ENCODE measurements around the gene NOSTRIN.

The NOSTRIN gene

GRCh38 chr2:168802859-168803725, 655 bp downstream of the NOSTRIN start:
- Histone ChIP-seq H3K9me3 (ENCODE audit: control insufficient read depth, insufficient read depth, low read depth, low read length) (no peaks in the 10 kb centered on the region), H3K27ac (ENCODE audit: extremely low read depth, low read depth, low read length) (no peak overlapping the region), H3K36me3 (ENCODE audit: control insufficient read depth in 2 of 2, insufficient read depth in 1 of 2, low read length in 2 of 2) (no peaks in the 10 kb centered on the region), H3K4me3 (ENCODE audit: low read depth, low read length) (no peak overlapping the region), H3K4me1 (ENCODE audit: control insufficient read depth, insufficient read depth, low read length) (peaks cover 3% of the 10 kb centered on the region; the same call in 1 of the 2 replicates)
- POLR2A ChIA-PET, result no interaction called here
- no peak for TF ChIP-seq ZNF544 (tag by site-specific recombination; IDR thresholded peaks at IDR 0.05)
- no peak for TF ChIP-seq MZF1 (tag by site-specific recombination; IDR thresholded peaks at IDR 0.05; ENCODE audit: borderline replicate concordance)
- TF ChIP-seq ZFP3 (tag by site-specific recombination; IDR thresholded peaks at IDR 0.05; ENCODE audit: low read depth), result no peak
- CTCF ChIA-PET, result no interaction called here

DNA sequence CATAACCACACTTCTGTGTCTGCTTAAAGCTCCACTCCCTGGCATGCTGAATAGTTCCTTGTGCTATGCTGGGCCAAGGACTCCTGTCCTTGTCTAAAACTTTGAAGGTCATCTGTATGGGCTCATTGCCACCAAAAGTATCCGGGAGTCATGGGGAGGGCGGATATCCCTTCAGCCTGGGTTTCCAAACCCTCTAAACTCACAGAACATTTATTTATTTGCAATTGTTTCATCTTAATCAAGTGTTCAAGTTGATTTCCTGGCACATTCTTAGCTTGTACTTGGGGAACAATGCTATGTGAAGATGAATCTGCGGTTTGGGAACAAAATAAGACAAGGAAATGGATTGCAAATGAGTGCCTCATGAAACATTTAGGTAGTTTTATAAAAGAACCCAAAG, 1.8 kb downstream of the NOSTRIN start:
- Histone ChIP-seq H3K9me3 (ENCODE audit: control insufficient read depth, insufficient read depth, low read depth, low read length) (no peaks in the 10 kb centered on the region), H3K4me1 (ENCODE audit: control insufficient read depth, insufficient read depth, low read length) (no peaks in the 10 kb centered on the region), H3K36me3 (ENCODE audit: control insufficient read depth in 2 of 2, insufficient read depth in 1 of 2, low read length in 2 of 2) (no peaks in the 10 kb centered on the region), H3K4me3 (ENCODE audit: low read depth, low read length) (no peak overlapping the region), H3K27ac (ENCODE audit: extremely low read depth, low read depth, low read length) (no peak overlapping the region)
- TF ChIP-seq OSR2 (tag by site-specific recombination; IDR thresholded peaks at IDR 0.05) (no peak), KLF9 (tag by site-specific recombination; IDR thresholded peaks at IDR 0.05; ENCODE audit: low read depth) (no peak), ZNF239 (tag by site-specific recombination; IDR thresholded peaks at IDR 0.05) (no peak), BCL11B (tag by site-specific recombination; IDR thresholded peaks at IDR 0.05; ENCODE audit: low read depth) (no peak), ZNF146 (tag by site-specific recombination; IDR thresholded peaks at IDR 0.05) (no peak), ZNF155 (tag by site-specific recombination; IDR thresholded peaks at IDR 0.05) (no peak), YY1 (tag by site-specific recombination; IDR thresholded peaks at IDR 0.05) (no peak), ZNF473 (tag by site-specific recombination; IDR thresholded peaks at IDR 0.05) (no peak), HOXC10 (CRISPR knock-in tag; IDR thresholded peaks at IDR 0.05) (no peak), ZNF580 (tag by site-specific recombination; IDR thresholded peaks at IDR 0.05) (no peak), BCL11A (tag by site-specific recombination; IDR thresholded peaks at IDR 0.05; ENCODE audit: low read depth) (no peak), ZNF596 (tag by site-specific recombination; IDR thresholded peaks at IDR 0.05) (no peak), TRIM28 (IDR thresholded peaks at IDR 0.05; ENCODE audit: borderline replicate concordance, low read length) (no peak), ZNF248 (tag by site-specific recombination; IDR thresholded peaks at IDR 0.05) (no peak), ZNF335 (tag by site-specific recombination; conservative IDR thresholded peaks at IDR 0.05) (no peak)
- TF ChIP-seq, protein P1, sequence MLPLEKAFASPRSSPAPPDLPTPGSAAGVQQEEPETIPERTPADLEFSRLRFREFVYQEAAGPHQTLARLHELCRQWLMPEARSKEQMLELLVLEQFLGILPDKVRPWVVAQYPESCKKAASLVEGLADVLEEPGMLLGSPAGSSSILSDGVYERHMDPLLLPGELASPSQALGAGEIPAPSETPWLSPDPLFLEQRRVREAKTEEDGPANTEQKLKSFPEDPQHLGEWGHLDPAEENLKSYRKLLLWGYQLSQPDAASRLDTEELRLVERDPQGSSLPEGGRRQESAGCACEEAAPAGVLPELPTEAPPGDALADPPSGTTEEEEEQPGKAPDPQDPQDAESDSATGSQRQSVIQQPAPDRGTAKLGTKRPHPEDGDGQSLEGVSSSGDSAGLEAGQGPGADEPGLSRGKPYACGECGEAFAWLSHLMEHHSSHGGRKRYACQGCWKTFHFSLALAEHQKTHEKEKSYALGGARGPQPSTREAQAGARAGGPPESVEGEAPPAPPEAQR (tag by site-specific recombination; IDR thresholded peaks at IDR 0.05), result no peak
- POLR2A ChIA-PET, result no interaction called here
- CTCF ChIA-PET, result interaction anchor here (0.6 to 1.0 kb wide), 2 partner anchors 31 to 50 kb away, joined by 3 to 5 read pairs; no protein-coding TSS in a partner anchor

DNA sequence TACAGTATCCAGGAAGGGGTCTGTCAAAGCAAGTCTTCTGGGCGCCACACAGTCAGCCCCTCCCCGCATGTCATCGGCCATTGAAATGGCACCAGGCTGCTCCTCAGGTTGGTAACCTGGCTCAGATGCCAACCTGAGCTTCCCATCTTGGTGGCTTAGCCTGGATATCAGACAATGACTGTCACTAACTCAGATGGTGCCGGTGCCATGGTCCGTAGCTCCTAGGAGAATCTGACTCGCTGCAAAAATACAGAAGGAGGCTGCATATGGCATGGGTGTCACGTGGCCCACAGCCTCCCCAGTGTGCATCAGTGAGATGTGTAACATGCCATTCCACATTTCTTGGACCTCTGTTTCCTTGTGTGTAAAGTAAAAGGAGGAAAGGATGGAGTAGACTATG, 3.2 kb downstream of the NOSTRIN start:
- ChIA-PET POLR2A (no interaction called here), CTCF (interaction anchor here (0.6 to 1.0 kb wide), 2 partner anchors 11 to 32 kb away, joined by 3 to 5 read pairs; no protein-coding TSS in a partner anchor)

More for the DNA sequence above, 3.2 kb downstream of the NOSTRIN start:
- Histone ChIP-seq H3K27ac (ENCODE audit: extremely low read depth, low read depth, low read length) (no peak overlapping the region), H3K36me3 (ENCODE audit: control insufficient read depth in 2 of 2, insufficient read depth in 1 of 2, low read length in 2 of 2) (no peaks in the 10 kb centered on the region), H3K4me3 (ENCODE audit: low read depth, low read length) (no peak overlapping the region), H3K9me3 (ENCODE audit: control insufficient read depth, insufficient read depth, low read depth, low read length) (no peaks in the 10 kb centered on the region), H3K4me1 (ENCODE audit: control insufficient read depth, insufficient read depth, low read length) (no peaks in the 10 kb centered on the region)
- no peak for TF ChIP-seq OSR2 (tag by site-specific recombination; IDR thresholded peaks at IDR 0.05)
- TF ChIP-seq KLF10 (tag by site-specific recombination; IDR thresholded peaks at IDR 0.05), result no peak
- no peak for TF ChIP-seq ZNF610 (tag by site-specific recombination; IDR thresholded peaks at IDR 0.05; ENCODE audit: borderline replicate concordance)
- no peak for TF ChIP-seq TRIM28 (IDR thresholded peaks at IDR 0.05; ENCODE audit: borderline replicate concordance, low read length)
- no peak for TF ChIP-seq ZNF677 (tag by site-specific recombination; IDR thresholded peaks at IDR 0.05)
- TF ChIP-seq ZNF621 (tag by site-specific recombination; IDR thresholded peaks at IDR 0.05), result no peak
- TF ChIP-seq, protein P2, sequence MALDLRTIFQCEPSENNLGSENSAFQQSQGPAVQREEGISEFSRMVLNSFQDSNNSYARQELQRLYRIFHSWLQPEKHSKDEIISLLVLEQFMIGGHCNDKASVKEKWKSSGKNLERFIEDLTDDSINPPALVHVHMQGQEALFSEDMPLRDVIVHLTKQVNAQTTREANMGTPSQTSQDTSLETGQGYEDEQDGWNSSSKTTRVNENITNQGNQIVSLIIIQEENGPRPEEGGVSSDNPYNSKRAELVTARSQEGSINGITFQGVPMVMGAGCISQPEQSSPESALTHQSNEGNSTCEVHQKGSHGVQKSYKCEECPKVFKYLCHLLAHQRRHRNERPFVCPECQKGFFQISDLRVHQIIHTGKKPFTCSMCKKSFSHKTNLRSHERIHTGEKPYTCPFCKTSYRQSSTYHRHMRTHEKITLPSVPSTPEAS (tag by site-specific recombination; IDR thresholded peaks at IDR 0.05), result no peak
- TF ChIP-seq ZNF830 (tag by site-specific recombination; IDR thresholded peaks at IDR 0.05; ENCODE audit: low read depth), result no peak
- no peak for TF ChIP-seq GLI2 (tag by site-specific recombination; IDR thresholded peaks at IDR 0.05; ENCODE audit: borderline replicate concordance, low read depth)

All from HEK293 (cell line).